ENCODE results near the gene ARFRP1. TPM values are rescaled to one million over a fixed set of nuclear protein-coding genes. Genes with fewer than 3 reads are reported as not detected.

Gene ARFRP1
- polyA plus RNA-seq, 1 experiment, result 23.8 TPM

DNA sequence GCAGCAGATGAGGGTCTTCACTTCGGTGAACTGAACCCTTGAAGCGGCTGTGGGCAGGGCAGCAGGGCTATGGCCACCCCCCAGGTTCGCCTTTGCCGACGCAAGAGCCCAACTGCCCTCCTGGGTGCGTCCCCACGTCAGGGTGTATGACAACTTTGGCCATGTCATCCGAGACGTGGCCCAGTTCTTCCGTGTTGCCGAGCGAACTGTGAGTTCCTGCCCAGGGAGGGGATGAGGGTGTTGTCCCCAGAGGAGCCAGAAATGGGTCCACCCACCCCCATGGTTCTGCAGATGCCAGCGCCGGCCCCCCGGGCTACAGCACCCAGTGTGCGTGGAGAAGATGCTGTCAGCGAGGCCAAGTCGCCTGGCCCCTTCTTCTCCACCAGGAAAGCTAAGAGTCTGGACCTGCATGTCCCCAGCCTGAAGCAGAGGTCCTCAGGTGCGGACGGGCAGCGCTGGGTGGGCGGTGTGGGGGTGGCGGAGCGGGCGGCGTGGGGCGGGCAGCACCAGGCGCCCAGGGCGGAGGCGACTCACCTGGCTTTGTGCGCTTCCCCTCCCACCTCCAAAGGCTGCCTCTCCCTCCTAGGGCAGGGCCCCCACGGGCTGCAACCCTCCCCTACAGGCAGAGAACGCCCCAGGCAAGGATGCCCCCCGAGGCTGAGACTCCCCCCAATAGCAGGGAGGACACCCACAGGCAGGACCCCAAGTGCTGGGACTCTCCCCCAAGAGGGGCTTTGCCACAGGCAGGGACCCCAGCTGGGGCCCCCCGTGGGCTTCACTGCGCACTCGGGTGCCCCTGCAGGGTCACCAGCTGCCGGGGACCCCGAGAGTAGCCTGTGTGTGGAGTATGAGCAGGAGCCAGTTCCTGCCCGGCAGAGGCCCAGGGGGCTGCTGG, 17.5 kb downstream of the ARFRP1 start:
- ChIA-PET CTCF (no interaction called here), POLR2A (no interaction called here)

DNA sequence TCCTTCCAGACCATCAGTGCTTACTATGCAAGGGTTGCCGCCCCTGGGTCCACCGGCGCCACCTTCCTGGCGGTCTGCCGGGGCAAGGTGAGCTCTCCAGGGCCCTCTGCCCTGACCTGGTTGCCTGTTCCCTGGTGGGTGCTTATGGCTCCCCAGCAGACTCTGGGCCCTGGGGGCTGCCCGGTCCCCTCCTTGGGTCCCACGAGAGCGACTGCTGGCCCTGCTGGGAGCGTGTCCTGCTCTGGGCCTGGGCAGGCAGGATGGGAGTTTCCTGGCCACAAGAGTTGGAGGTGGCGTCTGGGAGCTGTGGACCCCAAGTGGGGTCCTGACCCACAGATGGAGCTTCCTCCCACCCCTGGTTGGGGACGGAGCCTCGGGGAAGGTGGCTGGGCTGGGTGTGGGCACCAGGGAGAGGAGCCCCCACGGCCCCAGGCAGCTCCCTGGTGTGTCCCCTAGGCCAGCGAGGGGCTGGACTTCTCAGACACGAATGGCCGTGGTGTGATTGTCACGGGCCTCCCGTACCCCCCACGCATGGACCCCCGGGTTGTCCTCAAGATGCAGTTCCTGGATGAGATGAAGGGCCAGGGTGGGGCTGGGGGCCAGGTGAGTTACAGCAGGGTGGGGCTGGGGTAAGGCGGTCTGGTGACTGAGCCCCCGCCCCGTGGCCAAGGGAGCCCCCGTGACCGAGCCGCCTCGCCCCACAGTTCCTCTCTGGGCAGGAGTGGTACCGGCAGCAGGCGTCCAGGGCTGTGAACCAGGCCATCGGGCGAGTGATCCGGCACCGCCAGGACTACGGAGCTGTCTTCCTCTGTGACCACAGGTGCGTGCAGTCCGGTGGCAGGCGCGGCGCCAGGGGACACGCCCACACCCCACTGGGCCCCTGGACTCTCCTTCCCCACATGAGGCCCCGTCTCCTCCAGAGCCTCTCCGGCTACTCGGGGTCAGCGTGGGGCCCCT, 18.5 kb downstream of the ARFRP1 start:
- H3K27me3 ChIP-seq (ENCODE audit: control insufficient read depth, insufficient read depth, low read length), result no peaks in the 10 kb centered on the region
- TF ChIP-seq CTCF (IDR thresholded peaks at IDR 0.05; ENCODE audit: low read depth, low read length), result no peak
- ChIA-PET POLR2A (interaction anchor here (1.2 kb wide), 1 partner anchor 11 kb away, joined by 3 read pairs; no protein-coding TSS in a partner anchor), CTCF (no interaction called here)
- no peak overlapping the region for H3K4me3 ChIP-seq (ENCODE audit: low read depth, low read length)
- H3K27ac ChIP-seq (ENCODE audit: low read depth, low read length), result no peak overlapping the region
- DNase-seq (ENCODE audit: low read depth, low spot score), result no peak
- no peaks in the 10 kb centered on the region; the same call in 1 of the 2 replicates for H3K9me3 ChIP-seq (ENCODE audit: control insufficient read depth, insufficient read depth, low read length)

More for the DNA sequence above, 17.5 kb downstream of the ARFRP1 start:
- DNase-seq (ENCODE audit: low read depth, low spot score), result no peak
- Histone ChIP-seq H3K4me3 (ENCODE audit: low read depth, low read length) (no peak overlapping the region), H3K27me3 (ENCODE audit: control insufficient read depth, insufficient read depth, low read length) (no peaks in the 10 kb centered on the region), H3K27ac (ENCODE audit: low read depth, low read length) (no peak overlapping the region), H3K9me3 (ENCODE audit: control insufficient read depth, insufficient read depth, low read length) (no peaks in the 10 kb centered on the region; the same call in 1 of the 2 replicates)
- TF ChIP-seq CTCF (IDR thresholded peaks at IDR 0.05; ENCODE audit: low read depth, low read length), result no peak

DNA sequence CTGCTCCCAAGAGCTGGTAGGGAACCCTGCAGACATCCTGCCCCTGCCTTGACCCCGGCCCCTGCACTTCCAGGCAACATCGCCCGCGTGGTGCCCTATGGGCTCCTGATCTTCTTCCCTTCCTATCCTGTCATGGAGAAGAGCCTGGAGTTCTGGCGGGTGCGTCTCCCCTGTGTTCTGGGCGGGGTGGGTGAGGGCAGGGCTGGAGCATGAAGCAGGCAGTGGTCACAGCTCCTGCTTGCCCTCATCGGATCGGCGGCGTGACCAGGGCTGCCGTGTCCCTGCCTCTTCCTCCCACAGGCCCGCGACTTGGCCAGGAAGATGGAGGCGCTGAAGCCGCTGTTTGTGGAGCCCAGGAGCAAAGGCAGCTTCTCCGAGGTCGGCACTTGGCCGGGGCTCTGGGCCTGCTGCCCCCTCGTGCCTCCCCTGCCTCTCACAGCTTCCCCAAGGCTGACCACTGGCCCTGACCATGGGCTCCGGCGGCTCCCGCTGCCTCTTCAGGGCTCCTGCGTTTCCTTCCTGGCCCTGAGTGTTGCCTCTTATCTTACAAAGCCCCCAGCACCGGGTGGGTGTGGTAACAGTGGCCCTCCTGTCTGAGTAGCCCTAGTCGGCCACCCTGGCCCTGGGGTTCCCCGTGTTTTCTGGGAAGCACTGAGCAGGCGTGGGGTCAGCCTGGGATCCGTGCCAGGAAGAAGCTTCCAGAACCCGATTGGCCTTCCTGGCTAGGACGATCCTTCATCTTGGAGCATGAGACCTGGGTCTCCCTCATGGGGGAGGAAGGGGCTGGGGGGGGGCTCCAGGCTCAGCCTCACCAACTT, 19.3 kb downstream of the ARFRP1 start:
- H3K27ac ChIP-seq (ENCODE audit: low read depth, low read length), result no peak overlapping the region
- peaks cover 2% of the 10 kb centered on the region; the same call in 1 of the 2 replicates for H3K9me3 ChIP-seq (ENCODE audit: control insufficient read depth, insufficient read depth, low read length)
- CTCF ChIA-PET, result no interaction called here
- TF ChIP-seq CTCF (IDR thresholded peaks at IDR 0.05; ENCODE audit: low read depth, low read length), result no peak
- no peaks in the 10 kb centered on the region for H3K27me3 ChIP-seq (ENCODE audit: control insufficient read depth, insufficient read depth, low read length)
- POLR2A ChIA-PET, result interaction anchor here (1.2 kb wide), 1 partner anchor 10 kb away, joined by 3 read pairs; no protein-coding TSS in a partner anchor
- H3K4me3 ChIP-seq (ENCODE audit: low read depth, low read length), result no peak overlapping the region
- DNase-seq (ENCODE audit: low read depth, low spot score), result no peak

DNA sequence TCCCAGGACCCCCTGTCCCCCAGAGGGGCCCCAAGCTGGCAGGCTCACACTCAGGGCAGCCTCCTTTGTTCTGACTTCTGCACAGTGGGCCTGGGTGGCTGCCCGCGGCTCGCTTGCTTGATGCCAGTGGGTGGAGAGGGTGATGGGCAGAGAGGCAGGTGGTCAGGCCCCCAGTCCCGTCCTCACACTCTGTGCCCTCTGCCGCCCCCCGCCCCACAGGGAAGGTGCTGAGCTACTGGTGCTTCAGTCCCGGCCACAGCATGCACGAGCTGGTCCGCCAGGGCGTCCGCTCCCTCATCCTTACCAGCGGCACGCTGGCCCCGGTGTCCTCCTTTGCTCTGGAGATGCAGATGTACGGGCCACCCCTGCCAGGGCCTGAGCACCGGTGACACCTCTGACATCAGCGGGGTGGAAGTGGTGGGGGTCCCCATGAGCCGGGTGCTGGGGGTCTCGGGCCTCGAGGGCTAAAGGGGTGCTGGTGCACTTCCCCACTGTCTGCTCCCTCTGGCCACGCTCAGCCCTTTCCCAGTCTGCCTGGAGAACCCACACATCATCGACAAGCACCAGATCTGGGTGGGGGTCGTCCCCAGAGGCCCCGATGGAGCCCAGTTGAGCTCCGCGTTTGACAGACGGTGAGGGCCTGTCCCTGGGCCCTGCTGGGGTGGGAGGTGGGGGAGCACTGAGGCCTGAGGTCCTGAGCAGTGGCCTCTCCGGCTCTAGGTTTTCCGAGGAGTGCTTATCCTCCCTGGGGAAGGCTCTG, 20.2 kb downstream of the ARFRP1 start:
- H3K4me3 ChIP-seq (ENCODE audit: low read depth, low read length), result no peak overlapping the region
- H3K9me3 ChIP-seq (ENCODE audit: control insufficient read depth, insufficient read depth, low read length), result peaks cover 3% of the 10 kb centered on the region; the same call in 1 of the 2 replicates
- no peak for TF ChIP-seq CTCF (IDR thresholded peaks at IDR 0.05; ENCODE audit: low read depth, low read length)
- H3K27me3 ChIP-seq (ENCODE audit: control insufficient read depth, insufficient read depth, low read length), result no peaks in the 10 kb centered on the region
- DNase-seq (ENCODE audit: low read depth, low spot score), result no peak
- POLR2A ChIA-PET, result interaction anchor here (0.5 to 1.3 kb wide), 5 partner anchors 8 to 182 kb away, joined by 3 to 8 read pairs (median 4); partner anchors contain the start of genes STMN3, TNFRSF6B and TPD52L2
- CTCF ChIA-PET, result interaction anchor here (0.6 to 0.7 kb wide), 3 partner anchors 31 to 570 kb away, joined by 3 to 5 read pairs (median 3); no protein-coding TSS in a partner anchor
- H3K27ac ChIP-seq (ENCODE audit: low read depth, low read length), result peak overlapping the region; percentile 82
